AG09319 (cell line): ENCODE measurements around the gene TNN.
A peak's percentile ranks its signal among the peaks of the same experiment; 100 is the strongest.

Source experiments
- DNase-seq: peaks from one replicate; pipeline ENCODE4 v3.0.0-alpha.2; 2010; ENCODE audit warnings: low read depth; ENCODE audit errors: extremely low read depth
- CTCF ChIP-seq: IDR thresholded peaks from 2 replicates; pipeline ENCODE4 v1.5.1; 2011; ENCODE audit warnings: low read depth, mild to moderate bottlenecking, inconsistent platforms, low read length, moderate library complexity

Gene TNN

DNA sequence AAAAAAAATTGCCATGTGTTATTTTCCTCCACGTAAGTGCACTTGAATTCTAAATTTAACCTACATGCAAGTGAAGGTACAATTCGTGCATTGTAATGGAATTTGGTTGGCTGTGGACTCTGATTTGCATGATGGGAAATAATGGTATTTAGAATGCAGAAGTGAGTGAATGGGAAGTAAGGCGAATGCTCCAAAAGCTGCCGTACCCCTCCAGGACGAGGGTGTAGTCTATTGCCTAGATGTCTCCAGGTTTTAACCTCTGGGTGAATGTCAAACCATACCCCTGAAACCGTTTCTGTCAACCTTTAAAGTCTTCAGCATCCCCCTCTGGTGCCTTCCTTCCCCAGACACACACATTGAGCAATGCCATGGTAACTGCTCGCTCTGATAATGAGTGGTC, 80.4 kb downstream of the TNN start:
- no peak for DNase-seq
- TF ChIP-seq CTCF = no peak

- TF ChIP-seq CTCF = no peak
Measured at GRCh38 chr1:175150596-175151319, 83.1 kb downstream of the TNN start.

DNA sequence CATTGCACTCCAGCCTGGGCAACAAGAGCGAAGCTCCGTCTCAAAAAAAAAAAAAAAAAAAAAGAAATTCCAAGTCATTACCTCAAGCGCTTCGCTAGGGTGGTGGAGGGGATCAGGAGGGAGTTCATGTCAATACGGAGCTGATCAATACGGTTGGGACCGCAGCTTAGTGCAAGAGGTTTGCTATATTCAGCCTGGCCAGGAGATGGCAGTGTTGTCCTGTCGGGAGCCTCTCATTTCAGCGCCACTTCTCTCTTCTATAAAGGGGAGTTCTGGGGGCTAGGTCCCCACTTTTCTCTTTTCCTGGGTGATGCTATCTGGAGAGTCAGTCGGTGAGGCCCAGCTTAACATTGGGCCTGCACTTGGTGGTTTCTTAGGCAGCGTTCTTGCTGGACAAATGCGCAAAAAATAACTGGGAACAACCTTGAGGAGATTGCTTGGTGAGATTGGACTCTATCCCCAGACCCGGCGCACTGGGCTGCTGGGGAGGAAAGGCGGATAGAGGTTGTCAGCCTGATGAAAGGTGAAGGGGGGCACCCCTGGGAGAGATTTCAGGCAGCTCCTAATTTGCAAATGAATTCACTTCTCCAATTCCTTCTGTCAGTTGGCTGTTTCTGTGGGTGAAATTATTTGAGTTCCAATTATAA, 84.5 kb downstream of the TNN start:
- DNase-seq = no peak
- TF ChIP-seq CTCF = peak; percentile 86

More at GRCh38 chr1:175150596-175151319, 83.1 kb downstream of the TNN start:
- no peak for DNase-seq

- DNase-seq = no peak
- peak; percentile 83 for TF ChIP-seq CTCF
Measured at GRCh38 chr1:175154629-175155472, 87.2 kb downstream of the TNN start.

DNA sequence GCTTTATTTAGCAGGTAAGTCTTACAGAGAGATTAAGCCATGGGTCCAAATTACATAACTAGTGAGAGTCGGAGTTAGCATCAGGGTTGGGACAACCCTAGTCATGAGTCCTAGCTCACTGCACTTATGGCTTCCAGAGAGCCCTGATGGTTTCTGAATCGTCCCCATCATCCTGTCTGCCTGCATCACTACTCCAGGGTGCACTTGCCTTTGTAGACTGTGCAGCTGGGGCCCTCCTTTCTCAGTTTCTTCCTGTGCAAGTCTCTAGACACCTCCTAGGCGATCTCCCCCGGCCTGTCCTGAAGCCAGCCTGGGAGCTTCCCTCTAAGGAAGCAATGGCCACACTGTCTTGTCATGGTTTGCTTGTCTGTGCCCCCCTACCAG, 87.8 kb downstream of the TNN start:
- no peak for DNase-seq
- TF ChIP-seq CTCF = no peak

- TF ChIP-seq CTCF = no peak
- no peak for DNase-seq
Measured at GRCh38 chr1:175155936-175156335, 88.3 kb downstream of the TNN start.

DNA sequence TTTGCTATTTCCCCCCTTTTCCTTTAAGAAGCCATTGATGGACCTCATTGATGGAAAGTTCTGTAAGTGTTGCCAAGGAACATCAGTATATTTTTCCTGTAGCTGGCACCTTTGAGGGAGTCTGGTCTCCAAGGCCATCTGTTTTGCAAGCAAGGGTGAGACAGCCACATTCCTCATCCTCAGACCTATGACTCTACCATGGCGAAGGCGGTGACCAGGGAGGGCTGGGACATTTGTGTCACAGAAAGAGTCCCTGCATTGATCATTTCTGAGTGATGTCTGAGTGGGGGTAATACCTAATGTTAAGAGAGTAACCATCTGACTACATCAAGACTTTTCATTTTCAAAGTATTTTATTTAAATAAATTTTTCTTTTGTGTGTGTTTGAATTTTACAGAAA, 89.6 kb downstream of the TNN start:
- DNase-seq = no peak
- TF ChIP-seq CTCF = no peak
